Measurements from ENCODE around the gene GBE1. TPM values are rescaled to one million over a fixed set of nuclear protein-coding genes. Genes with fewer than 3 reads are reported as not detected.

The GBE1 gene
- total and polyA plus RNA-seq, 10 of the 15 experiments (the other 5 are each of a cell fraction or from before 2014, with no cell fraction given), result 21.4 to 62.2 (median 41.5) TPM

DNA sequence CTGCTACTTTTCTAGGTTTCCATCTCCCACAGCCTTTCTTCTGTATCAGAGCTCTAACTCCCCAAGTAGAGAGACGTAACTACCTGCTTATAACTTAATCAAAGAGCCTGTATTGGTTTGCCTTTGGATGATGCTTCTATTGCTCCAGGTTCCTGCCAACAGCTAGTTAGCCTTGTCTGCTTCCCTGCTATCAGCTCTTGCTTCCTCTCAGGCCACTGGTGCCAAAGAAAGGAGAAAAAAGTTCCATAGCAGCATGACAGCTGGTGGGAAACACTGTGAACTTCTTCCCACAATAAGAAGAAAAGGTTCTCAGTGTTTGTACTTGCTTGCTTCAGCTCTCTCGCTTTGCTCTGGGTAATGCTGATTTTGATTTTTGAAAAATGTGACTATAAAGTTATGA is 206.6 kb downstream of the GBE1 start (continued):
- no peak for TF ChIP-seq HDGF (IDR thresholded peaks at IDR 0.05)
- TF ChIP-seq IRF4 (IDR thresholded peaks at IDR 0.05; ENCODE audit: low read depth, low read length), result no peak
- no peak for TF ChIP-seq TCF7 (IDR thresholded peaks at IDR 0.05; ENCODE audit: borderline replicate concordance)
- TF ChIP-seq MTA2 (IDR thresholded peaks at IDR 0.05; ENCODE audit: low read depth), result no peak

DNA sequence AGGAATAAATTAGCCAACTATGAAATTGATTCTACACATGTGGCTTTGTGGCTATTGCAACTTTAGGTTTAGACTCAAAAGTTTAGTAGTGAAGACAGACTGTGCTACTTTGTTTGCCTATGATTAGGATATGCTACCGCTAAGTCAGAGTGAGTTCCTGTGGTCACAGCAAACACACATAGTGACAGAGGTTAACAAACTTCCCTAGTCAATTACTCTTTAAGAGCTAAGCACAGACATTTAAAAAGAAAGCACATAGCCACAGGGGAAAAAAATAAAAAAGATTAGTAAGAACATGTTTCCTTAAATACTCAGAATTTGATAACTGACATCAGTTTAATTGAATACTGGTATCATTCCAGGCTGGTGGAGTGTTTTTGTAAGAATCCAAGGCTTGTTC is 207.1 kb downstream of the GBE1 start:
- no peak overlapping the region for H3K9ac ChIP-seq (ENCODE audit: control insufficient read depth, insufficient read depth, low read length)
- in situ Hi-C loops (cut with MboI) (no loop called here), intact Hi-C loops (cut with micrococcal nuclease; ENCODE audit: unreplicated experiment) (no loop called here)
- POLR2A ChIA-PET, result no interaction called here
- H3K9me3 ChIP-seq (replicated peaks; ENCODE audit: control insufficient read depth, insufficient read depth, low read length), result no peaks in the 10 kb centered on the region
- peak; percentile 54 for TF ChIP-seq RUNX3 (IDR thresholded peaks at IDR 0.05; ENCODE audit: low read length)
- TF ChIP-seq, protein P1, sequence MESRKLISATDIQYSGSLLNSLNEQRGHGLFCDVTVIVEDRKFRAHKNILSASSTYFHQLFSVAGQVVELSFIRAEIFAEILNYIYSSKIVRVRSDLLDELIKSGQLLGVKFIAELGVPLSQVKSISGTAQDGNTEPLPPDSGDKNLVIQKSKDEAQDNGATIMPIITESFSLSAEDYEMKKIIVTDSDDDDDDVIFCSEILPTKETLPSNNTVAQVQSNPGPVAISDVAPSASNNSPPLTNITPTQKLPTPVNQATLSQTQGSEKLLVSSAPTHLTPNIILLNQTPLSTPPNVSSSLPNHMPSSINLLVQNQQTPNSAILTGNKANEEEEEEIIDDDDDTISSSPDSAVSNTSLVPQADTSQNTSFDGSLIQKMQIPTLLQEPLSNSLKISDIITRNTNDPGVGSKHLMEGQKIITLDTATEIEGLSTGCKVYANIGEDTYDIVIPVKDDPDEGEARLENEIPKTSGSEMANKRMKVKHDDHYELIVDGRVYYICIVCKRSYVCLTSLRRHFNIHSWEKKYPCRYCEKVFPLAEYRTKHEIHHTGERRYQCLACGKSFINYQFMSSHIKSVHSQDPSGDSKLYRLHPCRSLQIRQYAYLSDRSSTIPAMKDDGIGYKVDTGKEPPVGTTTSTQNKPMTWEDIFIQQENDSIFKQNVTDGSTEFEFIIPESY (IDR thresholded peaks at IDR 0.05), result peak; percentile 91
- no peak for TF ChIP-seq MTA3 (IDR thresholded peaks at IDR 0.05; ENCODE audit: borderline replicate concordance, low read length)
- TF ChIP-seq MTA2 (IDR thresholded peaks at IDR 0.05; ENCODE audit: low read depth), result peak; percentile 28; the same call in 1 of the 2 replicates
- peak; percentile 41 to 51; a peak in 2 of 4 replicates for TF ChIP-seq IKZF2 (IDR thresholded peaks at IDR 0.05)
- 0 out of 2 replicates have a peak, but pooled peaks have one; percentile 46 for TF ChIP-seq NR2F1 (conservative IDR thresholded peaks at IDR 0.05)
- CTCF ChIA-PET, result interaction anchor here (0.9 to 1.0 kb wide), 2 partner anchors 28 to 64 kb away, joined by 3 read pairs; no protein-coding TSS in a partner anchor
- no peak overlapping the region for H3K4me2 ChIP-seq (ENCODE audit: control insufficient read depth, insufficient read depth)
- H3K27ac ChIP-seq (ENCODE audit: control insufficient read depth, insufficient read depth), result no peak overlapping the region
- H3K79me2 ChIP-seq (ENCODE audit: control insufficient read depth, insufficient read depth, low read length), result no peaks in the 10 kb centered on the region
- 0 out of 2 replicates have a peak, but pooled peaks cover 3% of the 10 kb centered on the region for H4K20me1 ChIP-seq (ENCODE audit: control insufficient read depth, insufficient read depth)
- no peaks in the 10 kb centered on the region for H3K27me3 ChIP-seq (replicated peaks in 1 of 2; ENCODE audit: control insufficient read depth in 2 of 2, insufficient read depth in 2 of 2, low read length in 1 of 2)
- ATAC-seq, result peak; percentile 71
- BruUV-seq (replicated peaks), result no TSS peak
- H3K4me3 ChIP-seq, result no peak overlapping the region
- RAD21 ChIA-PET (ENCODE audit: unreplicated experiment), result no interaction called here
- DNase-seq (ENCODE audit: low read depth, low spot score), result no peak
- H3K36me3 ChIP-seq (ENCODE audit: control insufficient read depth in 2 of 2, insufficient read depth in 2 of 2, low read length in 1 of 2), result no peaks in the 10 kb centered on the region
- H2AFZ ChIP-seq (ENCODE audit: control insufficient read depth, low read depth, low read length), result no peak overlapping the region
- WGBS (ENCODE audit: insufficient coverage, insufficient replicate concordance, low lambda C conversion rate, missing lambda C conversion rate), result 95% methylated on average over 1 of the region's 1 CpG
- no peak for FAIRE-seq
- no peaks in the 10 kb centered on the region for H3K4me1 ChIP-seq (ENCODE audit: control insufficient read depth, insufficient read depth, low read length)
- SMC1A ChIA-PET (ENCODE audit: uncharacterized antibody, unreplicated experiment), result interaction anchor here (0.6 kb wide), 1 partner anchor 494 kb away, joined by 3 read pairs; no protein-coding TSS in a partner anchor
